NCI-H1048 (cell line): ENCODE data around the gene SPPL2C.
A peak's percentile ranks its signal among the peaks of the same experiment; 100 is the strongest.

Experiments
- DNase-seq: peaks from one replicate; lab custom pipeline; 2025; lab: John Stamatoyannopoulos, UW

The SPPL2C gene

DNA sequence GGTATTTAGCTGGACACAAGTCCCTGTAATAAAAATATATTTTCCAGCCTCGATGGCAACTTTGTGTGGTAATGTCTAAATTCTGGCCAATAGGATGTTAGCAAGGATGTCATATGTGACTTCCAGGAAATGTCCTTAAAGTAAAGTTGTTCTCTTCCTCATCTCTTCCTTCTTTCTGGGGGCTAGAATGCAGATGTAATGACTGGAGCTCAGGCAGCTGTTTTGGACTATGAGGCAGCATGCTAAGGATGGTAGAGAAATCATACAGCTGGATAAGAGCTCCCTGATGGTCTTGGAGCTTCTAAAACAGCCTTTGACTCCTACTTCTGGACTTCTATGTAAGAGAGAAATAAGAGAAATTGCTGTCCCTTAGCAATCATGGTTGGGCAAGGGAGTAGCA, 32.8 kb downstream of the SPPL2C start:
- DNase-seq, result no peak

- DNase-seq, result no peak
Observed at GRCh38 chr17:45883063-45883462, 38.4 kb downstream of the SPPL2C start.

DNA sequence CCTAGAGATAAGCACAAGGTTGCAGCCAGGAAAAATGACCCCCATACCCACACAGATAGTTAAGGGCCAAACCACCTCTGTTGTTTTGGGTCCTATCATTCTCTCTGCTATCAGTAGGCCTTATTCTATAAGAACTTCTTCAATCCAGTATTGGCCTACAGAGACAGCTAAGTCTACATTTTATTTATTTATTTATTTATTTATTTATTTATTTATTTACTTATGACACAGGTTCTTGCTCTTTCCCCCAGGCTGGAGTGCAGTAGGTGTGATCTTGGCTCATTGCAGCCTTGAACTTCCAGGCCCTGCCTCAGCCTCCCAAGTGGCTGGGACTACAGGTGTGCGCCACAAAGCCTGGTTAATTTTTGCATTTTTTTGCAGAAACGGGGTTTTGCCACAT, 42.2 kb downstream of the SPPL2C start:
- no peak for DNase-seq

DNA sequence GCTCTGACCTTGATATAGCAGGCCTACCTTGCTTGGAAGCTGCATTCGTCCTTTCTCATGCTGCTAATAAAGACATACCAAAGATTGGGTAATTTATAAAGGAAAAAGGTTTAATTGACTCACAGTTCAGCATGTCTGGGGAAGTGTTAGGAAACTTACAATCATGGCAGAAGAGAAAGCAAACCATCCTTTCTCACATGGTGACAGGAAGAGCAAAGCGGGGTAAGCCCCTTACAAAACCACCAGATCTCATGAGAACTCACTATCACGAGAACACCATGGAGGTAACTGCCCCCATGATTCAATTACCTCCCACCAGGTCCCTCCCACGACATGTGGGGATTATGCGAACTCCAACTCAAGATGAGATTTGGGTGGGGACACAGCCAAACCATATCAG, 43.7 kb downstream of the SPPL2C start:
- no peak for DNase-seq

- no peak for DNase-seq
Observed at GRCh38 chr17:45889579-45889978, 44.9 kb downstream of the SPPL2C start.

GRCh38 chr17:45893725-45894021, 49.0 kb downstream of the SPPL2C start:
- no peak for DNase-seq

DNA sequence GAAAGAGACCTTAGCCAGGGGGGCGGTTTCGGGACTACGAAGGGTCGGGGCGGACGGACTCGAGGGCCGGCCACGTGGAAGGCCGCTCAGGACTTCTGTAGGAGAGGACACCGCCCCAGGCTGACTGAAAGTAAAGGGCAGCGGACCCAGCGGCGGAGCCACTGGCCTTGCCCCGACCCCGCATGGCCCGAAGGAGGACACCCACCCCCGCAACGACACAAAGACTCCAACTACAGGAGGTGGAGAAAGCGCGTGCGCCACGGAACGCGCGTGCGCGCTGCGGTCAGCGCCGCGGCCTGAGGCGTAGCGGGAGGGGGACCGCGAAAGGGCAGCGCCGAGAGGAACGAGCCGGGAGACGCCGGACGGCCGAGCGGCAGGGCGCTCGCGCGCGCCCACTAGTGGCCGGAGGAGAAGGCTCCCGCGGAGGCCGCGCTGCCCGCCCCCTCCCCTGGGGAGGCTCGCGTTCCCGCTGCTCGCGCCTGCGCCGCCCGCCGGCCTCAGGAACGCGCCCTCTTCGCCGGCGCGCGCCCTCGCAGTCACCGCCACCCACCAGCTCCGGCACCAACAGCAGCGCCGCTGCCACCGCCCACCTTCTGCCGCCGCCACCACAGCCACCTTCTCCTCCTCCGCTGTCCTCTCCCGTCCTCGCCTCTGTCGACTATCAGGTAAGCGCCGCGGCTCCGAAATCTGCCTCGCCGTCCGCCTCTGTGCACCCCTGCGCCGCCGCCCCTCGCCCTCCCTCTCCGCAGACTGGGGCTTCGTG, 49.5 kb downstream of the SPPL2C start, which contains the start of gene MAPT:
Gene MAPT (plus strand): TSS at position 533 of the 763 bp plus-strand sequence. CDS start 67,784 bp downstream, outside the sequence.
- peak; percentile 73 for DNase-seq

DNA sequence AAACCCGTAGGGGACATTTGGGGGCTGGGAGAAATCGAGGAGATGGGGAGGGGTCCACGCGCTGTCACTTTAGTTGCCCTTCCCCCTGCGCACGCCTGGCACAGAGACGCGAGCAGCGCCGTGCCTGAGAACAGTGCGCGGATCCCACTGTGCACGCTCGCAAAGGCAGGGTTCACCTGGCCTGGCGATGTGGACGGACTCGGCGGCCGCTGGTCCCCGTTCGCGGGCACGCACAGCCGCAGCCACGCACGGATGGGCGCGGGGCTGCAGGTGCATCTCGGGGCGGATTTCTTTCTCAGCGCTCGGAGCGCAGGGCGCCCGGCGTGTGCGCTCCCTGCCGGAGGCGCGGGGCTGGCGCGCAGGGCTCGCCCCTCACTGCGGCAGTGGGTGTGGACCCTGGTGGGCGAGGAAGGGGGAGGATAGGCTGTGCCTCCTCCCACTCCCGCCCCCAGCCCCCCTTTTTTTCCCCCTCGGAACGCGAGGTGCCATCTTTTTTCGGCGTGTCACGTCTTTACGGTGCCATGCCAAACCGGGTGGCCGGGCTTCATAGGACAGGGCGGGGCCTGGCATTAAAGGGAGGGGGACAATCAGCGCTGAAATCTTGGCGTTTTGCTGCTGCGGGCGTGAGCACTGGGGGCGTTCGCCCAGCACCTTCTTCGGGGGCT, 50.8 kb downstream of the SPPL2C start:
- DNase-seq, result no peak

GRCh38 chr17:45895969-45896785, 51.5 kb downstream of the SPPL2C start:
- DNase-seq, result no peak
